Panc1 (cell line): ENCODE measurements around the gene ERGIC1.

Source experiments
- POLR2AphosphoS5 ChIP-seq: IDR thresholded peaks from 2 replicates; pipeline ENCODE4 v1.6.1; 2012; ENCODE audit warnings: mild to moderate bottlenecking, low read depth, low read length, moderate library complexity
- TF ChIP-seq, protein P1 (sequence below): fragments of 450-650 bp; IDR thresholded peaks from 2 replicates; pipeline ENCODE4 v1.5.1; 2017; ENCODE audit warnings: mild to moderate bottlenecking

DNA sequence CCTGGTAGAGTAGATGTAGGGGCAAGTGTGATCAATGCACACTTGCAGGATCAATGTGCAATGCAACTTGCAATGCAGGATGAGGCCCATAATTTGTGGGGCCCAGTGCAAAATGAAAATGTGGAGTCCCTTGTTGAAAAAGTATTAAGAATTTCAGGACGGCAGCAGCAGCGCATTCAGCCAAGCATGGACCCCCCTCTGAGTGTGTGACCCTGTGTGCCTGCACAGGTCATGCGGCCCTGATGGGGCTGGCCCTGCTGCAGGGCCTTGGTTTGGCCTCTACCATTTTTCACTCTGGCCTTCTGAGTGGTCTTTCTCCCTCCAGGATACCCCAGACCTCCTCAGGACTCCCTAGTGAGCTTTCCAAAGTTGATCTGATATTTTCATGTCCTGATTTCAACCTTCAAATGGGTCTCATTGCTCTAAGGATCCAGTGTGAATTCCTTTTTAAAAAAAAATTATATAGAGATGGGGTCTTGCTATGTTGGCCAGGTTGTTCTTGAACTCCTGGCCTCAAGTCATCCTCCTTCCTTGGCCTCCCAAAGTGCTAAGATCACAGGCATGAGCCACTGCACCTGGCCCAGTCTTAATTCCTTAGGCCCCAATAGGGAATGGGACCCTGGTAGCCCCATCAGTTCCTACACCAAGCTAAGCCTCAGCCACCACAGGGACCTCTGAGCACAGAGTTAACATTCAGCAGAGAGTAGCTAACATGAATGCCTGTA lies 4.3 kb downstream of the ERGIC1 start:
- TF ChIP-seq, protein P1, sequence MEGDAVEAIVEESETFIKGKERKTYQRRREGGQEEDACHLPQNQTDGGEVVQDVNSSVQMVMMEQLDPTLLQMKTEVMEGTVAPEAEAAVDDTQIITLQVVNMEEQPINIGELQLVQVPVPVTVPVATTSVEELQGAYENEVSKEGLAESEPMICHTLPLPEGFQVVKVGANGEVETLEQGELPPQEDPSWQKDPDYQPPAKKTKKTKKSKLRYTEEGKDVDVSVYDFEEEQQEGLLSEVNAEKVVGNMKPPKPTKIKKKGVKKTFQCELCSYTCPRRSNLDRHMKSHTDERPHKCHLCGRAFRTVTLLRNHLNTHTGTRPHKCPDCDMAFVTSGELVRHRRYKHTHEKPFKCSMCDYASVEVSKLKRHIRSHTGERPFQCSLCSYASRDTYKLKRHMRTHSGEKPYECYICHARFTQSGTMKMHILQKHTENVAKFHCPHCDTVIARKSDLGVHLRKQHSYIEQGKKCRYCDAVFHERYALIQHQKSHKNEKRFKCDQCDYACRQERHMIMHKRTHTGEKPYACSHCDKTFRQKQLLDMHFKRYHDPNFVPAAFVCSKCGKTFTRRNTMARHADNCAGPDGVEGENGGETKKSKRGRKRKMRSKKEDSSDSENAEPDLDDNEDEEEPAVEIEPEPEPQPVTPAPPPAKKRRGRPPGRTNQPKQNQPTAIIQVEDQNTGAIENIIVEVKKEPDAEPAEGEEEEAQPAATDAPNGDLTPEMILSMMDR: no peak
- TF ChIP-seq POLR2AphosphoS5: no peak
